Diencephalon (tissue), 1 donor: Measurements from ENCODE around the gene SSNA1. TPM values are rescaled to one million over a fixed set of nuclear protein-coding genes. Genes with fewer than 3 reads are reported as not detected.

Experiments
- small RNA-seq: library from RNA; depleted of rRNA; stranded (forward); fragments of <200 nt; gene quantifications from one replicate; pipeline ENCODE3, GENCODE V24; 2014
- total RNA-seq: library from RNA; depleted of rRNA; stranded (reverse); fragments of >200 nt; gene quantifications from one replicate; pipeline ENCODE4 v1.2.3, GENCODE V29; 2014

The SSNA1 gene, protein sequence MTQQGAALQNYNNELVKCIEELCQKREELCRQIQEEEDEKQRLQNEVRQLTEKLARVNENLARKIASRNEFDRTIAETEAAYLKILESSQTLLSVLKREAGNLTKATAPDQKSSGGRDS
- 27.5 TPM for total RNA-seq

DNA sequence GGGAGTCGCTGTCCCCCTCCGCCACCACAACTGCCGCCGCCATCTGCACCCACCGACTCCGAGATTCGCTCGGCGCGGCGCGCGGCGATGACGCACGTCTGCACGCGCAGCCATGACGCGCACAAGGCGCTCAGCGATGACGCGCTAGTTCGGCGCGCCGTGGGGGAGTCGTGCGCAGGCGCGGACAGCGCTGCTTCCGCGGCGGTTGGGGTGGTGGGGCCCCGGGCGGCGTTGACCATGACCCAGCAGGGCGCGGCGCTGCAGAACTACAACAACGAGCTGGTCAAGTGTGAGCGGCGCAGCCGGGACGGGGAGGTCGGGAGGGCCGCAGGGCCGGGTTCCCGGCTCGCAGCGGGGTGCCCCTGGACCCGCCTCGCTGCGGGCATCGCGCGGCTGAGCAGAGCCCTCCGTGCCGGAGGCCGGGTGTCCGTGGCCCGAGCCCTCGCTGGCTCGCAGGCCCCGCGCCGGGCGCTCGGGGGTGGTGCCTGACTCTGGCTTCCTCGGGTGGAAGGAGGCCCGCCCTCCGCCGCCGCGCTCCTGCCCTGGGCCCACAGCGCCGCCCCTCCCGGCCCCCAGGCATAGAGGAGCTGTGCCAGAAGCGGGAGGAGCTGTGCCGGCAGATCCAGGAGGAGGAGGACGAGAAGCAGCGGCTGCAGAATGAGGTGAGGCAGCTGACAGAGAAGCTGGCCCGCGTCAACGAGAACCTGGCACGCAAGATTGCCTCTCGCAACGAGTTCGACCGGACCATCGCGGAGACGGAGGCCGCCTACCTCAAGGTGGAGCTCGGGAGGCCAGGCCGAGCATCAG lies at the start of gene SSNA1, which contains the start of gene ANAPC2:
TSS of gene SSNA1 (plus strand) at position 187 of the 807 bp plus-strand sequence. CDS start at position 238, 51 bp downstream.
TSS of gene ANAPC2 (minus strand) at position 71 of the 807 bp plus-strand sequence. CDS start at position 43, 28 bp downstream.

DNA sequence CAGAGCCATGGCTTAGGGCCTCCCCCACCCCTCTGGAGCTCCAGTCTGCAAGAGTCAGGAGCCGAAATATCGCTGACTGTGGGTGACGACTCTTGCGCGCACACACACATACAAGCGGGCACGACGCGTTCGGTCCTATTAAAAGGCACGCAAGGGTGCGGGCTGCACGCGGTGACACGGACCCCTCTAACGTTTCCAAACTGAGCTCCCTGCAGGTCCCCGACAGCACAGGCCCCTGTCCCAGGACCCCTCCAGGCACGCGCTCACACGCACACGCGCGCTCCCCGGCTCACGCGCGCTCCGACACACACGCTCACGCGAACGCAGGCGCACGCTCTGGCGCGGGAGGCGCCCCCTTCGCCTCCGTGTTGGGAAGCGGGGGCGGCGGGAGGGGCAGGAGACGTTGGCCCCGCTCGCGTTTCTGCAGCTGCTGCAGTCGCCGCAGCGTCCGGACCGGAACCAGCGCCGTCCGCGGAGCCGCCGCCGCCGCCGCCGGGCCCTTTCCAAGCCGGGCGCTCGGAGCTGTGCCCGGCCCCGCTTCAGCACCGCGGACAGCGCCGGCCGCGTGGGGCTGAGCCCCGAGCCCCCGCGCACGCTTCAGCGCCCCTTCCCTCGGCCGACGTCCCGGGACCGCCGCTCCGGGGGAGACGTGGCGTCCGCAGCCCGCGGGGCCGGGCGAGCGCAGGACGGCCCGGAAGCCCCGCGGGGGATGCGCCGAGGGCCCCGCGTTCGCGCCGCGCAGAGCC lies 49.6 kb upstream of the SSNA1 start, which contains the start of gene GRIN1:
TSS of gene GRIN1 (plus strand) at position 433 of the 746 bp plus-strand sequence. CDS start 333 bp downstream, outside the sequence.

DNA sequence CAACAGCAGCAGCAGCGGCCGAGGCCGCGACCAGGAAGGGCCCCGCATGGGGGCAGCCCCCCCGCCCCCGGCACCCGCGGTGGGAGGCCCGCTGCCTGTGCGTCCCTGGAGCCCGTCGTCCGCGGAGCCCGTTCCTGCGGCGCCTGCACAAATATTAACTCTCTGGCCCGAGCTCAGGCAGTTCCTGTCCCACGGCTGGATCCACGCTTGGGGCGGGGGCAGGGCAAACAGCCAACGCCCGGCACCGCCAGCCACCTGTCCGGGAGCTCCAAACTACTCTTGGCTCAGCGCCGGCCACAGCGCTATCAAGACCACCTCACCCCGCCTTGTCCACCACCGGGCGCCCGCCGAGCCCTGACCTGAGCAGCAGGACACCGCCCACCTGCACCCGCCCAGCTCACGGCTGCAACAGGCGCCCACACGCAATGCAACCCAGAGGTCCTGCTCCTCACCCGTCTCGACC lies 18.5 kb upstream of the SSNA1 start, which contains the start of gene LRRC26:
TSS of gene LRRC26 (minus strand) at position 156 of the 463 bp plus-strand sequence. CDS start at position 48, 108 bp downstream.

DNA sequence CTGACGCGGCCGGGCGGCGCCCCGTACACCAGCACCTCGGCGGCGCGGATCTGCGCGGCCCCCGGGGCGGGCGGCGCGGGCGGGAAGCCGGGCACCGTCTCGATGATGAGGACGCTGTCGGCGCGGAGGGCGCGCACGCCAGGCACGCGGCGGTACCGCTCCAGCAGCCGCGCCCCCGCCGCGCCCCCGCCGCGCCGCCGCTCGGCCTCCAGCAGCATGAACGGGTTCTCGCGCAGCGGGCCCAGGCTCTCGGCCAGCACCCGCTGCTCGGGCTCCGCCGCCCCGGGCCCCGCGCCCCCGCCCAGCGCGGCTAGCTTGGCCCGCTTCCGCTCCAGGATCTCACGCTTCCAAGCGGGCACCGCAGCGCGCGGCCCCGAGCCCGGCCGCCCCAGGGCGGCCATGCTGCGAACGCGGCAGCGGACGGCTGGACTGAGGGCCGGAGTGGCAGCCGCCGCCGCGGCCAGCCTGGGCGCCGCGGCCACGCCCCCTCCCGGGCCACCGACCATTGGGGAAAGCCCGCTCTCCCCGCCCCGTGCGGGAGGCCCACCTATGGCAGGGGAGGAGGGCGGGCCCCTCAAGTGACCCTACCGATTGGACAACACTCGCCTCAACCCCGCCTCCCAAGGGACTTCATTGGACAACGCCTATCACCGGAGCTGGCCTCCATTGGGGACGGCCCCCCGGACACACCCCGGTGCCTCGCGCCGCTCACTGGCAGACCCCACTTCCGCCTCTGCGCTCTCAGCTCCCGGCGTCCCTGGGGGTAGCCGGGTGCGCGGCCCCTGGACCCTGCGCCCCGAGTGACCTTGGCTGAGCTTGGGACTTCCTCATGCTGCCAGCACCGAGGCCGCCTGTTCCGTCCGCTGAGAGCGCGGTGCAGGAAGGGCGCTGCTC lies 12.1 kb downstream of the SSNA1 start, which contains the start of gene TPRN:
TSS of gene TPRN (minus strand) at position 431 of the 894 bp plus-strand sequence. CDS start at position 401, 30 bp downstream.

DNA sequence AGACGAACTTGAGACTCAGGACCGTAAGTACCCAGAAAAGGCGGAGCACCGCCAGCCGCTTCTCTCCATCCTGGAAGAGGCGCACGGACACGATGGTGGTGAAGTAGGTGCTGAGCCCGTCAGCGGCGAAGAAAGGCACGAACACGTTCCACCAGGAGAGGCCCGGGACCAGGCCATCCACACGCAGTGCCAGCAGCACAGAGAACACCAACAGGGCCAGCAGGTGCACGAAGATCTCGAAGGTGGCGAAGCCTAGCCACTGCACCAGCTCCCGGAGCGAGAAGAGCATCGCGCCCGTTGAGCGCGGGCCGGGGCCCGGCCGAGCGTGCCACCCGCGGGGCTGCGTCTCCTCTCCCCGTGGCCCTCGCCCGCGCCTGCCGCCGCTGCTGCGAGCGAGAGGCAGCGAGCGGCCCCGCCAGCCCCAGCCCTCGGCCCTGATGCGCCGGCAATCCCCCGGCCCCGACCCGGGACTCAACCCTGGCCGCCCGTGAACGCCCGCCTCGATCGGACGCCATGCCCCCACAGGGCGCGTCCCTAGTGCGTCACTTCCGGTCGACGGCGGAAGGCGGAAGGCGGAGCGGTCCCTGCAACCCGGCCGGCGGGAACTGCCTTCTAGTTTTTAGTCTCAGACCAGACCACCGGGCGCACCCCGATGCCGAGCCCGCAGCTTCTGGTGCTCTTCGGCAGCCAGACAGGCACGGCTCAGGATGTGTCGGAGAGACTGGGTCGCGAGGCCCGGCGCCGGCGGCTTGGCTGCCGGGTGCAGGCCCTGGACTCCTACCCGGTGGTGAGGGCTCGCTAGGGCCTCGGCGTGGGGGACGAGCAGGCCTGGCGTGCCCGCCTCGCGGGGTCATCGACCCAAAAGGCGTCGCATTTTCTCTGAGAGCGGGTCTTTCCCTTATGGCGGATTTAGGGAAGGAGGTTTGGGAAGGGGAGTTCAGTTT lies 16.9 kb downstream of the SSNA1 start, which contains the start of the genes NDOR1 and TMEM203:
TSS of gene NDOR1 (plus strand) at position 575 of the 944 bp plus-strand sequence. CDS start at position 653, 78 bp downstream.
TSS of gene TMEM203 (minus strand) at position 523 of the 944 bp plus-strand sequence. CDS start at position 289, 234 bp downstream.

DNA sequence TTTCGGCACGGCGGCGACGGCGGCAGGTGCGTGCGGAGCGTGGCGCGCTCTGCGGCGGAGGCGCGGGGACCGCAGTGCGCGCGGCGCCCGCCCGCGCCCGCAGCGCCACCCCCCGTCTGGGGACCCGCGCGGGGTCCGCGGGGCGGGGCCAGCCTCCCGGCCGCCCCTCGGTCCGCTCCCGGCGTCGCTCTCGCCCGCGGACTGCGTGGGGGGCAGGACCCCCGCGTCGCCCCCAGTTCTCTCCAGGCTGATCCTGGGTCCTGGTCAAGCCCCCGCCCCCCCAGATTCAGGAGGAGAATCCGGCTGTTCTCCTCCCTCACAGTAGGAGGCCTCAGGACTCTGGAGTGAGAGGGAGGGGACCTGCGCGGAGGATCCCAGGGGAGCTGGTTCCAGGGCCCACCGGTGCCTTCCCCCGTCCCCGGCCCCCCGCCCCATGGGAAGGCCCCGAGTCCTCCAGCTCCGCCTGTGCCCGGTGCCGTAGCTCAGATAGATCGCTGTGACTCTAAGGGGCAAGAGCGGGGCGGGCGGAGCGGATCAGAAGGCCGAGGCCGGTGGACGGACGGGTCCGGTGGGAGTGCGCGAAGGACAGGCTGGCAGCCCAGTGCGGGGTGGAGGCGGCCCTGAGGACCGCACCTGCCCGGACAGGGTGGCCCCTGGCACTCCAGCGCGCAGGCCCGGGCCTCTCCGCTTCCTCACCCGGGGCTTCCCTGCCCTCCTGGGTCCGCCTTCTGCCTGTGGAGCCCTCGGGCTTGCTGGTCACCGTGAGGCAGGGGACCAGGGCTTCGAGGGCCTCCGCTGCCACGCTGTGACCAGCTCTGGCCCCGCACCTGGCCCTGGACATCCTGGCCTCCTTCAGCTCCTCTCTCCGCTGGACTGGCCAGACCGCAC lies 34.0 kb downstream of the SSNA1 start, which contains the start of gene RNF208:
TSS of gene RNF208 (minus strand) at position 51 of the 888 bp plus-strand sequence. CDS start 1,028 bp downstream, outside the sequence.

DNA sequence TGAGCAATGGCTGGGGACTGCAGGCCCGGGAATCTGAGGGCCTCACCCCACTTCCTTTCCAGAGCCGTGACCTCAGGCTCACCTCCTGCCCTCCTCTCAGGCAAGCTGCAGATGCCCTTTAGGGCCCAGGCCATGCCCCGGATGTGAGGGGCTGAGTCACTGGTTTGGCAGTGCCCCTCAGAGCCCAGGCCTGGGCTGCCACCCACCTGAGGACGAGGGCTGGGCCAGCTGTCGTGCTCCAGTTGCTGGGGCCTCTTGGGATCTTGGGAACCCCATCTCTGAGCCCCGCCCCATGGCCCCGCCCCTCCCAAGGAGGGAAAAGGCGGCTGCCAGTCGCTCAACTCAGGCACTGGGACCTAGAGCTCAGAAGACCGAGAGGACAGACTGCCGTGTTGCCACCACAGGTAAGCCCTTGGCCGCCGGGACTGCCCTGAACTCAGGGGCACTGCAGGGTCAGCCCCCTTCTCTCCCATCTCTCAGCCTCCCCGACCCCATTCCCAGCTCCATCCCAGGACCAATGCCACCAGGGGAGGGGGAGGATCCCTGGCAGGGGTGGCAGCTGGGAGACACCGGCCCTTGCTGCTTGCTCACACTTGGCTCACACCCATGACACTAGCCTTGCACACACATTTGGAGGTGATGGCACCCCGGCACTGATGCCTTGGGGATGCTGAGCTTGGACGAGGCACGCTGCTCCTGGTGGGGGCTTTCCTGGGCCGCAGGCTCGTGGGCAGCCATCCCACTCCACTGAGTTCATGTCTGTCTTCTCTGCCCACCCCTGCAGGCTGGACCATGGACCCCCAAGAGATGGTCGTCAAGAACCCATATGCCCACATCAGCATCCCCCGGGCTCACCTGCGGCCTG lies 36.6 kb downstream of the SSNA1 start, which contains the start of gene CYSRT1:
TSS of gene CYSRT1 (plus strand) at position 345 of the 865 bp plus-strand sequence. CDS start at position 793, 448 bp downstream.

DNA sequence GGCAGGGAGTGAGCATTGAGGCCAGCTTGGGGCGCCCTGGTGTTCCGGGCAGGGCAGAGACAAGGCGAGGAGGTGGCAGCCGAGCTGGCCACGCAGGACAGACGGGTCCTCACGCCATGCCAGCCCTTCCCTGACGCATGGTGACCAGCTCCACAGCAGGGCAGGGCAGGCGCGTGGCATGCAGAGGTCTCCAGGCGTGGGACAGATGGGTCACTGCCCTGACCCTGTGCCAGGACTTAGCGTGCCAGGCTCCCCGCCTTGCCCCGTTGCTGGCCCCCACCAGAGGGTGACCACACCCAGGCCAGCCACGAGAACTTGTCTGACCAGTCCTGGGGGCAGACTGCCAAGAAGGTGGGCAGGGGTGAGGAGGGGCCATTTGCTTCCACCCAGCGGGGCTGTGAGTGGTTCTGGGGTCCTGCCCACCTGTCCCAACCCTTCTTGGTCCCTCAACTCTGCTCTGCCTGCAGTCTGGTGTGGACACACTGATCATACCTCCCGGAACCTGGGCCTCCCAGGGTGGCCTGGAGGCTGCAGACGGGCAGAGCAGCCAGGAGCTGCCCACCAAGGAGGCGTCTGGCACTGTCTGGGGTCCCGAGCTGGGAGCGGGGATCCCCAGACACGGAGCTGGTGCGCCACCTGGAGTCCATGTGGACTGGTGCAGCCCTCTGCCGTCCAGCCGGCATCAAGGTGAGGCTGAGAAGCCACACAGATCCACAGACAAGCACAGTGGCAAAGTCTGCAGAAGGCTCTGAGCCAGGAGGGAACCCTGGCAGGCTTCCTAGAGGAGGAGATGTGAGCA lies 38.8 kb downstream of the SSNA1 start, which contains the start of gene RNF224:
TSS of gene RNF224 (plus strand) at position 449 of the 799 bp plus-strand sequence. CDS start 834 bp downstream, outside the sequence.

DNA sequence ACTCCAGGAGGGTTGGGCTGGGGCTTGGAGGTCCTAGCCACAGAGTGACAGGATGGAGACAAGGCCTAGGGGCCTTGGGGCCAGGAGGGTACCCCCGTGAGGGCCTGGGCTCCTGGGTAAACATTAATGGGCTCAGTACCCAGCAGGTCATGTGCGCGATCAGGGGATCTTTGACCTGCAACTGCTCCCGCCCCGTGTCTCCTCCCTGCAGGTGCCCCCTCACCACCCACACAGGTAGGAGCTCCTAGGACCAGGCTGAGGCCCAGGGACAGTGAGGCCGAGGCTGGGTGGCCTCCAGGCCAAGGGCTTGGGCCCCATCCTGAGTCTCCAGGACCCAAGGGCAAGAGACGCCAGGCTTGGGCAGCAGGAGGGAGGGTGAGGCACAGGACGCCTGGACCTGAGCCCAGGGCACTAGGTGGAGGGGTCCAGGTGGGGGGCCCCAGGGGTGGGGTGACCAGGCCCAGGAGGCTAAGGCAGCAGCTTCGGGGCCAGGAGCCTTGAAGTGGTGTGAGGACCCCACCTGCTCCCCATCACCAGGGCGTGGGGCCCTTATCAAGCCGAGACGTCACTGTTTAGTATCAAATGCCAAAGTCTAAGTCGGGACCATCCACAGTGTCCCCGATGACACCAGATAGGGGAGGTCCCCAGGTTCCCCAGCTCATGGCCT lies 42.4 kb downstream of the SSNA1 start, which contains the start of gene SLC34A3:
TSS of gene SLC34A3 (plus strand) at position 197 of the 667 bp plus-strand sequence. CDS start 802 bp downstream, outside the sequence.

Small RNA genes within 50 kb of the gene (small RNA-seq; reads per million reads assigned to genes)
- gene MIR3621: not detected

Other genes with a start within 250 kb of the SSNA1 start
- gene FBXW5, start 243.9 kb upstream of the SSNA1 start, total RNA-seq: 63.9 TPM
- gene C8G, start 243.4 kb upstream of the SSNA1 start, total RNA-seq: not detected
- 0.46 TPM for gene LCN12, start 236.4 kb upstream of the SSNA1 start, total RNA-seq
- 93.2 TPM for gene PTGDS, start 211.2 kb upstream of the SSNA1 start, total RNA-seq
- gene LCNL1, start 205.7 kb upstream of the SSNA1 start, total RNA-seq: 1.2 TPM
- 14.1 TPM for gene PAXX, start 196.3 kb upstream of the SSNA1 start, total RNA-seq
- gene CLIC3, start 192.1 kb upstream of the SSNA1 start, total RNA-seq: not detected
- 36.4 TPM for gene ABCA2, start 160.4 kb upstream of the SSNA1 start, total RNA-seq
- not detected for gene FUT7, start 156.6 kb upstream of the SSNA1 start, total RNA-seq
- gene NPDC1, start 142.5 kb upstream of the SSNA1 start, total RNA-seq: 23.1 TPM
- gene ENTPD2, start 134.6 kb upstream of the SSNA1 start, total RNA-seq: 3.2 TPM
- 4.2 TPM for gene SAPCD2, start 118.1 kb upstream of the SSNA1 start, total RNA-seq
- gene UAP1L1, start 111.2 kb upstream of the SSNA1 start, total RNA-seq: 0.69 TPM
- gene MAN1B1, start 101.7 kb upstream of the SSNA1 start, total RNA-seq: 44.8 TPM
- gene DPP7, start 73.9 kb upstream of the SSNA1 start, total RNA-seq: 38.8 TPM
- 69.0 TPM for gene GRIN1, start 49.5 kb upstream of the SSNA1 start, total RNA-seq
- not detected for gene LRRC26, start 18.6 kb upstream of the SSNA1 start, total RNA-seq
- not detected for gene TMEM210, start 16.6 kb upstream of the SSNA1 start, total RNA-seq
- 24.0 TPM for gene ANAPC2, start 116 bp upstream of the SSNA1 start, total RNA-seq
- gene TPRN, start 12.1 kb downstream of the SSNA1 start, total RNA-seq: 7.8 TPM
- 38.8 TPM for gene TMEM203, start 17.0 kb downstream of the SSNA1 start, total RNA-seq
- gene NDOR1, start 17.0 kb downstream of the SSNA1 start, total RNA-seq: 3.9 TPM
- 1.8 TPM for gene RNF208, start 33.6 kb downstream of the SSNA1 start, total RNA-seq
- gene CYSRT1, start 36.5 kb downstream of the SSNA1 start, total RNA-seq: 0.92 TPM
- not detected for gene RNF224, start 38.8 kb downstream of the SSNA1 start, total RNA-seq
- not detected for gene SLC34A3, start 42.2 kb downstream of the SSNA1 start, total RNA-seq
- gene TUBB4B, start 52.6 kb downstream of the SSNA1 start, total RNA-seq: 213 TPM
- gene STPG3, start 62.6 kb downstream of the SSNA1 start, total RNA-seq: not detected
- 38.8 TPM for gene NELFB, start 66.7 kb downstream of the SSNA1 start, total RNA-seq
- 0.92 TPM for gene TOR4A, start 89.0 kb downstream of the SSNA1 start, total RNA-seq
- gene NRARP, start 113.6 kb downstream of the SSNA1 start, total RNA-seq: 5.8 TPM
- 9.5 TPM for gene EXD3, start 234.5 kb downstream of the SSNA1 start, total RNA-seq
- gene NOXA1, start 234.7 kb downstream of the SSNA1 start, total RNA-seq: 1.6 TPM